ENCODE results near the gene ADAM17.

Gene ADAM17

GRCh38 chr2:9466147-9466683, 89.4 kb downstream of the ADAM17 start:
- no peak for DNase-seq

GRCh38 chr2:9465170-9465569, 90.5 kb downstream of the ADAM17 start:
- DNase-seq, result no peak

GRCh38 chr2:9463698-9464034, 92.0 kb downstream of the ADAM17 start:
- no peak for DNase-seq

- DNase-seq, result no peak
These were observed 92.5 kb downstream of the ADAM17 start for GRCh38 chr2:9462886-9463697.

- no peak for DNase-seq
These were observed 93.3 kb downstream of the ADAM17 start for GRCh38 chr2:9462313-9462712.

- DNase-seq, result no peak
These were observed 94.6 kb downstream of the ADAM17 start for GRCh38 chr2:9461079-9461478.

GRCh38 chr2:9460441-9461017, 95.1 kb downstream of the ADAM17 start:
- no peak for DNase-seq

- no peak for DNase-seq
These were observed 104.4 kb downstream of the ADAM17 start for GRCh38 chr2:9451231-9451630.

GRCh38 chr2:9445089-9445488, 110.5 kb downstream of the ADAM17 start:
- no peak for DNase-seq

GRCh38 chr2:9443526-9443925, 112.1 kb downstream of the ADAM17 start:
- no peak for DNase-seq

- DNase-seq, result no peak
These were observed 114.1 kb downstream of the ADAM17 start for GRCh38 chr2:9441556-9441955.

- no peak for DNase-seq
These were observed 115.4 kb downstream of the ADAM17 start for GRCh38 chr2:9440058-9440727.

- no peak for DNase-seq
These were observed 116.1 kb downstream of the ADAM17 start for GRCh38 chr2:9439536-9439935.
